ENCODE results near the gene GUCA2A.
"Not testable (repeated sequence)": the region's sequence is repeated elsewhere in the genome, so short reads cannot be mapped to it uniquely, and the experiment has no call there.

Gene GUCA2A

GRCh38 chr1:42164551-42165420 is at the start of gene GUCA2A:
GUCA2A (minus strand) TSS chr1:42164745; CDS start chr1:42164712, 33 bp downstream.
- TF ChIP-seq, protein P1, sequence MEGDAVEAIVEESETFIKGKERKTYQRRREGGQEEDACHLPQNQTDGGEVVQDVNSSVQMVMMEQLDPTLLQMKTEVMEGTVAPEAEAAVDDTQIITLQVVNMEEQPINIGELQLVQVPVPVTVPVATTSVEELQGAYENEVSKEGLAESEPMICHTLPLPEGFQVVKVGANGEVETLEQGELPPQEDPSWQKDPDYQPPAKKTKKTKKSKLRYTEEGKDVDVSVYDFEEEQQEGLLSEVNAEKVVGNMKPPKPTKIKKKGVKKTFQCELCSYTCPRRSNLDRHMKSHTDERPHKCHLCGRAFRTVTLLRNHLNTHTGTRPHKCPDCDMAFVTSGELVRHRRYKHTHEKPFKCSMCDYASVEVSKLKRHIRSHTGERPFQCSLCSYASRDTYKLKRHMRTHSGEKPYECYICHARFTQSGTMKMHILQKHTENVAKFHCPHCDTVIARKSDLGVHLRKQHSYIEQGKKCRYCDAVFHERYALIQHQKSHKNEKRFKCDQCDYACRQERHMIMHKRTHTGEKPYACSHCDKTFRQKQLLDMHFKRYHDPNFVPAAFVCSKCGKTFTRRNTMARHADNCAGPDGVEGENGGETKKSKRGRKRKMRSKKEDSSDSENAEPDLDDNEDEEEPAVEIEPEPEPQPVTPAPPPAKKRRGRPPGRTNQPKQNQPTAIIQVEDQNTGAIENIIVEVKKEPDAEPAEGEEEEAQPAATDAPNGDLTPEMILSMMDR (conservative IDR thresholded peaks at IDR 0.05; ENCODE audit: low read depth) = no peak
- POLR2A ChIA-PET (ENCODE audit: low non-redundant PET) = interaction anchor here (0.5 to 0.6 kb wide), 2 partner anchors 269 to 382 kb away, joined by 3 read pairs; no protein-coding TSS in a partner anchor
- peak within 1 kb of the TSS; percentile 69 for H3K27ac ChIP-seq
- CTCF ChIA-PET = no interaction called here
- no peak for DNase-seq (ENCODE audit: low spot score)

DNA sequence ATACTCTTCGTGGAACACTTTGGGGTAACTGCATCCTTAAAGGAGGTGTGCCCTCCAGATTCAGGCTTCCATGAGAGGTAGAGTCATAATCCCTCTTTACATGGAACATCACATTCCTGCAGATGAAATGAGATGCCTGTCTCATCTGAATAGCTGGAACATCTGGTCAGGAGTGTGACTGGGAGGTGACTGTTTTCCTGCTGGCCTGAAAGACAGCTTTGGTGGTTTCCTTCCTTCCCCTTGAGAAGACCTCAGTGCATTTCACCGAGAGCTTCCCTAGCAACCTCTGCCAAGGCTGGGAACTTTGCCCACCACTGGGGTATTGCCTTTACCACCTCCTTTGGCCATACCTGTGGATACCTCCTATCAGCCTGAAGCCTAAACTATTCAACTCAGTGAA is 46.7 kb upstream of the GUCA2A start:
- ChIA-PET CTCF (interaction anchor here (0.5 to 1.7 kb wide), 2 partner anchors 38 to 179 kb away, joined by 3 read pairs; no protein-coding TSS in a partner anchor), POLR2A (ENCODE audit: low non-redundant PET) (no interaction called here)
- no peak for DNase-seq (ENCODE audit: low spot score)

GRCh38 chr1:42210421-42211133 is 46.0 kb upstream of the GUCA2A start:
- ChIA-PET CTCF (interaction anchor here (0.5 to 1.7 kb wide), 2 partner anchors 37 to 178 kb away, joined by 3 read pairs; no protein-coding TSS in a partner anchor), POLR2A (ENCODE audit: low non-redundant PET) (no interaction called here)
- TF ChIP-seq, protein P1 (conservative IDR thresholded peaks at IDR 0.05; ENCODE audit: low read depth) = no peak
- peak overlapping the region; percentile 38; the same call in 1 of the 2 replicates for H3K27ac ChIP-seq
- DNase-seq (ENCODE audit: low spot score) = no peak

More for the DNA sequence above, 46.7 kb upstream of the GUCA2A start:
- no peak overlapping the region for H3K27ac ChIP-seq
- TF ChIP-seq, protein P1 (conservative IDR thresholded peaks at IDR 0.05; ENCODE audit: low read depth) = no peak

DNA sequence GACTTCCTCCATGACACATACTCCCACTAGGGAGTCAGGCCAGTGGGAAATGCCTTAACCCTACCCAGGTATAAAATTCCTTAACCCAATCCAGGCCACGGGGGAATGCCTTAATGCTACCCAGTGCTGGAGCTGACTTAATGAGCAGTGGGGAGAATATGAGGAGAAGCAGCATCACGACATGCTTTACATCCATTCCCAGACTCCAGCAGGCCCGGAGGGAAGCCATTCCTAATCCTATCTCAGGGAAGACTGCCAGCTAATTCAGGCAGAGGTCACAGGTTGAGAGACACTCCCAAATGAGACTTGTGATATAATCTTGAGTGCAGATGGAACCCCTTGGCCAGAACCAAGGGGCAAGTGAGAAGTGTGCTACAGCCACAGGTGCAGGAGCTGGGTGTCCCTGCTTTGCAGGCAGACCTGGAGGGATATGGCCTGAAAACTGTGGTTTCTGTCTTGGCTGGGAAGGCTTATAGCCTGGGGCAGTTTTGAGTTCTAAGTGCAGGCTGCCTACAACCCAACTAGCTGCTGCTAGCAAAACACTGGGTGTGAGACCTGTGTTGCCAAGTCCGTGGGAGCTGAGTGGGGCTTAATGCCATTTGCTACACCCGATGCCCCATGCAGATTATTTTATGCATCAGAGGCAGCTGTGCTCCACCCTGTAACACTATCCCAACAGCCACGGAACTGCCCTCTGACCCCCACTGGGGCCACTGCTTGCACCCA is 45.1 kb upstream of the GUCA2A start:
- TF ChIP-seq, protein P1 (conservative IDR thresholded peaks at IDR 0.05; ENCODE audit: low read depth) = no peak
- ChIA-PET CTCF (interaction anchor here (1.7 kb wide), 1 partner anchor 36 kb away, joined by 3 read pairs; no protein-coding TSS in a partner anchor), POLR2A (ENCODE audit: low non-redundant PET) (no interaction called here)
- H3K27ac ChIP-seq = peak overlapping the region; percentile 38
- no peak for DNase-seq (ENCODE audit: low spot score)

GRCh38 chr1:42206930-42207329 is 42.4 kb upstream of the GUCA2A start:
- CTCF ChIA-PET = interaction anchor here (0.6 kb wide), 1 partner anchor 1891 kb away, joined by 4 read pairs; no protein-coding TSS in a partner anchor
- POLR2A ChIA-PET (ENCODE audit: low non-redundant PET); DNase-seq (ENCODE audit: low spot score); H3K27ac ChIP-seq: not testable (repeated sequence)

GRCh38 chr1:42206164-42206563 is 41.6 kb upstream of the GUCA2A start:
- peak; percentile 50 for DNase-seq (ENCODE audit: low spot score)
- TF ChIP-seq, protein P1 (conservative IDR thresholded peaks at IDR 0.05; ENCODE audit: low read depth) = no peak
- ChIA-PET POLR2A (ENCODE audit: low non-redundant PET) (no interaction called here), CTCF (interaction anchor here (0.6 kb wide), 1 partner anchor 1891 kb away, joined by 4 read pairs; no protein-coding TSS in a partner anchor)
- H3K27ac ChIP-seq = no peak overlapping the region
